ENCODE data around the gene VGF. TPM values are rescaled to one million over a fixed set of nuclear protein-coding genes. Genes with fewer than 3 reads are reported as not detected.

Gene VGF
- total RNA-seq (0.05 TPM), polyA plus RNA-seq (0.52 TPM)
- long read RNA-seq, donor 1: 0 reads
- long read RNA-seq, donor 2: 0 reads
- long read RNA-seq, donor 3: 0 reads
- long read RNA-seq, donor 4: 0 reads
- long read RNA-seq, donor 5: 0 reads
- long read RNA-seq, donor 6: 0 reads
- long read RNA-seq, donor 7: 0 reads
- long read RNA-seq, donor 8: 0 reads
- long read RNA-seq, donor 9: 0 reads
- long read RNA-seq, donor 10: 0 reads

GRCh38 chr7:101165075-101165957 lies at the start of gene VGF:
Gene VGF (minus strand): TSS chr7:101165569. CDS start chr7:101164843, 726 bp downstream.
- peaks cover 0 to 2% of the 10 kb centered on the region in 2 donors for H3K36me3 ChIP-seq (ENCODE audit: control insufficient read depth in 2 of 2, insufficient read depth in 2 of 2, low read length in 1 of 2)
- H3K27ac ChIP-seq (ENCODE audit: low read depth in 1 of 2, low read length in 1 of 2): no peak within 1 kb of the TSS
- peaks cover 42 to 64% of the 10 kb centered on the region in 2 donors for H3K4me1 ChIP-seq (ENCODE audit: control insufficient read depth in 2 of 2, insufficient read depth in 2 of 2, low read length in 2 of 2)
- peaks cover 84 to 98% of the 10 kb centered on the region in 2 donors for H3K27me3 ChIP-seq (ENCODE audit: control insufficient read depth in 2 of 2, insufficient read depth in 1 of 2, low read length in 1 of 2)
- WGBS: 4% methylated on average over 74 of the region's 74 CpGs
- peak within 1 kb of the TSS in 1 of 2 donors; percentile 21 for H3K4me3 ChIP-seq (ENCODE audit: low read length in 2 of 2)
- H3K9me3 ChIP-seq (ENCODE audit: control insufficient read depth in 2 of 2, insufficient read depth in 1 of 2, low read length in 1 of 2): peaks cover 0 to 25% of the 10 kb centered on the region in 2 donors
- peak in 8 of 9 donors; percentile 73 to 94 (median 88) for DNase-seq (ENCODE audit: low read depth in 6 of 9, low spot score in 9 of 9)

- Histone ChIP-seq H3K27ac (ENCODE audit: low read depth in 1 of 2, low read length in 1 of 2) (no peak overlapping the region), H3K4me1 (ENCODE audit: control insufficient read depth in 2 of 2, insufficient read depth in 2 of 2, low read length in 2 of 2) (peaks cover 0 to 8% of the 10 kb centered on the region in 2 donors), H3K4me3 (ENCODE audit: low read length in 2 of 2) (no peak overlapping the region), H3K36me3 (ENCODE audit: control insufficient read depth in 2 of 2, insufficient read depth in 2 of 2, low read length in 1 of 2) (peaks cover 3 to 9% of the 10 kb centered on the region in 2 donors), H3K27me3 (ENCODE audit: control insufficient read depth in 2 of 2, insufficient read depth in 1 of 2, low read length in 1 of 2) (peaks cover 0 to 12% of the 10 kb centered on the region in 2 donors), H3K9me3 (ENCODE audit: control insufficient read depth in 2 of 2, insufficient read depth in 1 of 2, low read length in 1 of 2) (no peaks in the 10 kb centered on the region)
- DNase-seq (ENCODE audit: low read depth in 6 of 9, low spot score in 9 of 9): no peak
- WGBS: 97% methylated on average over 8 of the region's 8 CpGs
These were observed 46.6 kb upstream of the VGF start for GRCh38 chr7:101212014-101212413.

- Histone ChIP-seq H3K4me1 (ENCODE audit: control insufficient read depth in 2 of 2, insufficient read depth in 2 of 2, low read length in 2 of 2) (peaks cover 0 to 3% of the 10 kb centered on the region in 2 donors), H3K4me3 (ENCODE audit: low read length in 2 of 2) (no peak overlapping the region), H3K36me3 (ENCODE audit: control insufficient read depth in 2 of 2, insufficient read depth in 2 of 2, low read length in 1 of 2) (peaks cover 3 to 9% of the 10 kb centered on the region in 2 donors), H3K27me3 (ENCODE audit: control insufficient read depth in 2 of 2, insufficient read depth in 1 of 2, low read length in 1 of 2) (peaks cover 0 to 7% of the 10 kb centered on the region in 2 donors), H3K9me3 (ENCODE audit: control insufficient read depth in 2 of 2, insufficient read depth in 1 of 2, low read length in 1 of 2) (no peaks in the 10 kb centered on the region), H3K27ac (ENCODE audit: low read depth in 1 of 2, low read length in 1 of 2) (no peak overlapping the region)
- DNase-seq (ENCODE audit: low read depth in 6 of 9, low spot score in 9 of 9): no peak
- WGBS: 98% methylated on average over 24 of the region's 24 CpGs
These were observed 46.1 kb upstream of the VGF start for GRCh38 chr7:101211501-101211900.

GRCh38 chr7:101210143-101210542 lies 44.8 kb upstream of the VGF start:
- H3K27ac ChIP-seq (ENCODE audit: low read depth in 1 of 2, low read length in 1 of 2): no peak overlapping the region
- 98% methylated on average over 19 of the region's 19 CpGs for WGBS
- H3K4me3 ChIP-seq (ENCODE audit: low read length in 2 of 2): no peak overlapping the region
- no peak for DNase-seq (ENCODE audit: low read depth in 6 of 9, low spot score in 9 of 9)
- peaks cover 3 to 12% of the 10 kb centered on the region in 2 donors for H3K36me3 ChIP-seq (ENCODE audit: control insufficient read depth in 2 of 2, insufficient read depth in 2 of 2, low read length in 1 of 2)
- no peaks in the 10 kb centered on the region for H3K27me3 ChIP-seq (ENCODE audit: control insufficient read depth in 2 of 2, insufficient read depth in 1 of 2, low read length in 1 of 2)
- no peaks in the 10 kb centered on the region for H3K9me3 ChIP-seq (ENCODE audit: control insufficient read depth in 2 of 2, insufficient read depth in 1 of 2, low read length in 1 of 2)
- no peaks in the 10 kb centered on the region for H3K4me1 ChIP-seq (ENCODE audit: control insufficient read depth in 2 of 2, insufficient read depth in 2 of 2, low read length in 2 of 2)

GRCh38 chr7:101208794-101209193 lies 43.4 kb upstream of the VGF start:
- Histone ChIP-seq H3K27me3 (ENCODE audit: control insufficient read depth in 2 of 2, insufficient read depth in 1 of 2, low read length in 1 of 2) (peaks cover 0 to 6% of the 10 kb centered on the region in 2 donors), H3K36me3 (ENCODE audit: control insufficient read depth in 2 of 2, insufficient read depth in 2 of 2, low read length in 1 of 2) (peaks cover 3 to 12% of the 10 kb centered on the region in 2 donors), H3K4me3 (ENCODE audit: low read length in 2 of 2) (no peak overlapping the region), H3K9me3 (ENCODE audit: control insufficient read depth in 2 of 2, insufficient read depth in 1 of 2, low read length in 1 of 2) (no peaks in the 10 kb centered on the region), H3K4me1 (ENCODE audit: control insufficient read depth in 2 of 2, insufficient read depth in 2 of 2, low read length in 2 of 2) (no peaks in the 10 kb centered on the region), H3K27ac (ENCODE audit: low read depth in 1 of 2, low read length in 1 of 2) (no peak overlapping the region)
- 94% methylated on average over 14 of the region's 14 CpGs for WGBS
- DNase-seq (ENCODE audit: low read depth in 6 of 9, low spot score in 9 of 9): no peak

- H3K4me1 ChIP-seq (ENCODE audit: control insufficient read depth in 2 of 2, insufficient read depth in 2 of 2, low read length in 2 of 2): no peaks in the 10 kb centered on the region
- no peak for DNase-seq (ENCODE audit: low read depth in 6 of 9, low spot score in 9 of 9)
- H3K27me3 ChIP-seq (ENCODE audit: control insufficient read depth in 2 of 2, insufficient read depth in 1 of 2, low read length in 1 of 2): peaks cover 13 to 19% of the 10 kb centered on the region in 2 donors
- 97% methylated on average over 17 of the region's 17 CpGs for WGBS
- no peaks in the 10 kb centered on the region for H3K9me3 ChIP-seq (ENCODE audit: control insufficient read depth in 2 of 2, insufficient read depth in 1 of 2, low read length in 1 of 2)
- H3K36me3 ChIP-seq (ENCODE audit: control insufficient read depth in 2 of 2, insufficient read depth in 2 of 2, low read length in 1 of 2): peaks cover 3 to 9% of the 10 kb centered on the region in 2 donors
- no peak overlapping the region for H3K27ac ChIP-seq (ENCODE audit: low read depth in 1 of 2, low read length in 1 of 2)
- H3K4me3 ChIP-seq (ENCODE audit: low read length in 2 of 2): no peak overlapping the region
These were observed 42.1 kb upstream of the VGF start for GRCh38 chr7:101207459-101207858.

- Histone ChIP-seq H3K36me3 (ENCODE audit: control insufficient read depth in 2 of 2, insufficient read depth in 2 of 2, low read length in 1 of 2) (peaks cover 3 to 9% of the 10 kb centered on the region in 2 donors), H3K4me1 (ENCODE audit: control insufficient read depth in 2 of 2, insufficient read depth in 2 of 2, low read length in 2 of 2) (no peaks in the 10 kb centered on the region), H3K4me3 (ENCODE audit: low read length in 2 of 2) (no peak overlapping the region), H3K9me3 (ENCODE audit: control insufficient read depth in 2 of 2, insufficient read depth in 1 of 2, low read length in 1 of 2) (no peaks in the 10 kb centered on the region), H3K27ac (ENCODE audit: low read depth in 1 of 2, low read length in 1 of 2) (no peak overlapping the region), H3K27me3 (ENCODE audit: control insufficient read depth in 2 of 2, insufficient read depth in 1 of 2, low read length in 1 of 2) (peaks cover 21 to 27% of the 10 kb centered on the region in 2 donors)
- no peak for DNase-seq (ENCODE audit: low read depth in 6 of 9, low spot score in 9 of 9)
- WGBS: 97% methylated on average over 19 of the region's 19 CpGs
These were observed 41.3 kb upstream of the VGF start for GRCh38 chr7:101206665-101207042.

GRCh38 chr7:101205901-101206664 lies 40.7 kb upstream of the VGF start:
- H3K27me3 ChIP-seq (ENCODE audit: control insufficient read depth in 2 of 2, insufficient read depth in 1 of 2, low read length in 1 of 2): peaks cover 24 to 33% of the 10 kb centered on the region in 2 donors
- no peak for DNase-seq (ENCODE audit: low read depth in 6 of 9, low spot score in 9 of 9)
- H3K36me3 ChIP-seq (ENCODE audit: control insufficient read depth in 2 of 2, insufficient read depth in 2 of 2, low read length in 1 of 2): peaks cover 0 to 9% of the 10 kb centered on the region in 2 donors
- WGBS: 93% methylated on average over 32 of the region's 32 CpGs
- H3K4me1 ChIP-seq (ENCODE audit: control insufficient read depth in 2 of 2, insufficient read depth in 2 of 2, low read length in 2 of 2): no peaks in the 10 kb centered on the region
- H3K4me3 ChIP-seq (ENCODE audit: low read length in 2 of 2): no peak overlapping the region
- no peaks in the 10 kb centered on the region for H3K9me3 ChIP-seq (ENCODE audit: control insufficient read depth in 2 of 2, insufficient read depth in 1 of 2, low read length in 1 of 2)
- H3K27ac ChIP-seq (ENCODE audit: low read depth in 1 of 2, low read length in 1 of 2): no peak overlapping the region

Measured in thymus (tissue), 14 donors.